ENCODE results near the gene CLSTN2.

The CLSTN2 gene

DNA sequence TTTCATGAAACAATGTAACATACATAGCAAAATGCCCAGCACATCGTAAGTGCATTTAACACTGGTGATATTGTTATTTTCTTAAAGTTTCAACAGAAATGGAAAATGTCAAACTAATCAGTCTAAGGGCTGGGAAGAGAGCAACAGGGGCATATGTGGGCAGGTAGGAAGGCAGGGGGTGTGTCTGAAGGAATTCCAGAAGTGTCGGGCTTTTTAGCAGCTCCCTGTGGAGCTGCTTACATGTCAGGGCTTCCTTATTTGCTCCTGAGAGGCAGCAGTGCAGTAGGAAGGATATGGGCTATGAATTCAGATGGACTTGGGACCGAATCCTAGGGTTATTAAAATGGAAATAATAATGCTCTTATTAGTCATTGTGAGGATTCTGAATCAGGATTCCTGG, 311.6 kb downstream of the CLSTN2 start:
- Mint-ChIP-seq H3K36me3 (ENCODE audit: low read depth) (no peaks in the 10 kb centered on the region), H3K4me1 (ENCODE audit: low read depth) (no peaks in the 10 kb centered on the region), H3K9me3 (no peaks in the 10 kb centered on the region), H3K27me3 (ENCODE audit: low read depth) (no peaks in the 10 kb centered on the region), H3K4me3 (no peak overlapping the region), H3K27ac (no peak overlapping the region)
- no peak for DNase-seq (ENCODE audit: low spot score)

DNA sequence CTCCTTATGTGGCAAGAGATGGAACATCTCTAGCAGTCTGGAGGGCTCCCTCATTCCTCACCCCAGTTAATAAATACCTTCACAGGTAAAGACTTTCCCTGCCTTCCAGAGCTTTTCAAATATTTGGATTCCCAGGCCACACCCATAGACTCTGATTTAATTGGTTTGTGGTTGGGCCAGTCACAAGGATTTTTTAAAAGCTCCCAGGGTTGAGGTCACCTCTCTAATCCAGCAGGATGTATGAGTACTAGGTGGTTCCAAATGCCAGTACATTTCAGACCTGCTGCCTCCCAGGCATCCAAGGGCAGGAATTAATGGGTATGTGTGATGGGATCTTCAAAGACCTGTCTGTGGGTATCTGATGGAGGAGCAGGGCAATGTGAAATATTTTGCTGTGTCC, 312.8 kb downstream of the CLSTN2 start:
- no peaks in the 10 kb centered on the region for H3K9me3 Mint-ChIP-seq
- no peak overlapping the region for H3K27ac Mint-ChIP-seq
- no peaks in the 10 kb centered on the region for H3K4me1 Mint-ChIP-seq (ENCODE audit: low read depth)
- H3K36me3 Mint-ChIP-seq (ENCODE audit: low read depth) = no peaks in the 10 kb centered on the region
- no peaks in the 10 kb centered on the region for H3K27me3 Mint-ChIP-seq (ENCODE audit: low read depth)
- no peak for DNase-seq (ENCODE audit: low spot score)
- H3K4me3 Mint-ChIP-seq = no peak overlapping the region

- no peak for DNase-seq (ENCODE audit: low spot score)
- no peaks in the 10 kb centered on the region for H3K36me3 Mint-ChIP-seq (ENCODE audit: low read depth)
- no peak overlapping the region for H3K27ac Mint-ChIP-seq
- H3K9me3 Mint-ChIP-seq = no peaks in the 10 kb centered on the region
- H3K27me3 Mint-ChIP-seq (ENCODE audit: low read depth) = no peaks in the 10 kb centered on the region
- H3K4me1 Mint-ChIP-seq (ENCODE audit: low read depth) = no peaks in the 10 kb centered on the region
- no peak overlapping the region for H3K4me3 Mint-ChIP-seq
These were observed 314.2 kb downstream of the CLSTN2 start for GRCh38 chr3:140249188-140249587.

DNA sequence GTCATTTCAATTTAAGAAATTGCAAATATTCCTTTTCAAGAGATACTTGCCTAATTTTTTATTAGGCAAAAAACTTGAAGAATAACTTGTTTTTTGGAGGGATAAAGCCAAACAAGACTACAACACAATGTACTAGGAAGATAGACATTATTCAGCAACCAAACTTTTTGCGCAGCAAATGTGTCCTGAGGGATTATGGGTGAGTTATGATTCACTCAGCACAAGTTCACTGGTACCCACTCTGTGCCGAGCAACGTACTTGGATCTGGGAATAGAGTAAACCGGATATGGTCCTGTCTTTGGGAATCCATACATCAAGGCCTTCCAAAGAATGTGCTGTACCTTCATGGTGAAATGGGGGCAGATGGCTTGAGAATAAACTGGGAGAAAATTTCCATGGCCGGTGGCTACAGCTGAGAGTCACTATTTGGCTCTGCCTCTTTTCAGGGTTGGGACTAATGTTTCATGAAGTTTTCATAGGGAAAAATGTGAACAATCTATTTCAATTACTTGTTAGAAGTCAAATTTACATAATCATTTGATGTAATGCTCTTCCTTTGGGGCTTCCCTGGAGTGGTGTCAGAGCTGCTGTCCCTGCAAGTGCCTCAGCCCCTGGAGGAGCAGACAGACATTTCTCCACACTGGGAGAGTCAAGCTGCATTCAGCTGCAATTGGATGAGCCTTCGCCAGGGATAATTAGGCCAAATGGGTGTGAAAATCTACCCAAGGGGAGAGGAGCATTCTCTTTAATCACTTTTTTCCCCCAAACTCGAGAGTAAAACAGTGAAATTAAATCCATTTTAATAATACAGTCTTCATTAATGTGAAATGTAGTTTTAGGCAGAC, 315.2 kb downstream of the CLSTN2 start:
- H3K4me1 Mint-ChIP-seq (ENCODE audit: low read depth) = no peaks in the 10 kb centered on the region
- H3K27ac Mint-ChIP-seq = no peak overlapping the region
- no peaks in the 10 kb centered on the region for H3K9me3 Mint-ChIP-seq
- no peaks in the 10 kb centered on the region for H3K36me3 Mint-ChIP-seq (ENCODE audit: low read depth)
- no peak for DNase-seq (ENCODE audit: low spot score)
- no peaks in the 10 kb centered on the region for H3K27me3 Mint-ChIP-seq (ENCODE audit: low read depth)
- H3K4me3 Mint-ChIP-seq = no peak overlapping the region

GRCh38 chr3:140250945-140251344, 316.0 kb downstream of the CLSTN2 start:
- Mint-ChIP-seq H3K27ac (no peak overlapping the region), H3K4me3 (no peak overlapping the region), H3K9me3 (no peaks in the 10 kb centered on the region), H3K27me3 (ENCODE audit: low read depth) (no peaks in the 10 kb centered on the region), H3K36me3 (ENCODE audit: low read depth) (no peaks in the 10 kb centered on the region), H3K4me1 (ENCODE audit: low read depth) (no peaks in the 10 kb centered on the region)
- no peak for DNase-seq (ENCODE audit: low spot score)

GRCh38 chr3:140251678-140252077, 316.7 kb downstream of the CLSTN2 start:
- H3K4me3 Mint-ChIP-seq = no peak overlapping the region
- no peaks in the 10 kb centered on the region for H3K4me1 Mint-ChIP-seq (ENCODE audit: low read depth)
- no peak overlapping the region for H3K27ac Mint-ChIP-seq
- no peaks in the 10 kb centered on the region for H3K36me3 Mint-ChIP-seq (ENCODE audit: low read depth)
- H3K27me3 Mint-ChIP-seq (ENCODE audit: low read depth) = no peaks in the 10 kb centered on the region
- H3K9me3 Mint-ChIP-seq = no peaks in the 10 kb centered on the region
- no peak for DNase-seq (ENCODE audit: low spot score)

- H3K4me1 Mint-ChIP-seq (ENCODE audit: low read depth) = no peaks in the 10 kb centered on the region
- no peak overlapping the region for H3K27ac Mint-ChIP-seq
- H3K36me3 Mint-ChIP-seq (ENCODE audit: low read depth) = no peaks in the 10 kb centered on the region
- DNase-seq (ENCODE audit: low spot score) = no peak
- H3K9me3 Mint-ChIP-seq = no peaks in the 10 kb centered on the region
- no peaks in the 10 kb centered on the region for H3K27me3 Mint-ChIP-seq (ENCODE audit: low read depth)
- H3K4me3 Mint-ChIP-seq = no peak overlapping the region
These were observed 318.0 kb downstream of the CLSTN2 start for GRCh38 chr3:140252812-140253656.

DNA sequence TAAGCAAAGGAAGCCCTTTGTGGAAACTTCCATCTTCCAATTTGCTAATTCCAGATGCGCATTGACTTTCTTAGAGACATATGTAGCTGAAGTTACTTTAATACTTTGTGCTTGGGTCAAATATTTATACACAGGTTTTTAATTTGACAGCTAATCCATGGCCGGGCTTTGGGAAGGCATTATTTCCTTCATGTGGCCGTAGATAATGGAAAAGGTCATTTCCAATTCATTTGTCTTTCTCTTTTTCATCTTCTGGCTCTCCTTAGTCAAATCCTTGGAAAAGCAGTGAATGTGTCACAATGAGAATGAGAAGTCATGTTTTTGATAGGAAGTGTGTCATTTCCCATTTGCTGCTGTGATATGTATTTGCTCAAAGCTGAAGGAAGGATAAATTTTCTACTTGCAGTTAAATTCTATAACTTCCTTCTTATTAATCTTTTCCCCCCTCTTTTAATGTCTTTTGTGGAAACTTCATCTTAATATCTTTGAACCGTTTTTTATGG, 323.3 kb downstream of the CLSTN2 start:
- Mint-ChIP-seq H3K4me3 (no peak overlapping the region), H3K27me3 (ENCODE audit: low read depth) (no peaks in the 10 kb centered on the region), H3K4me1 (ENCODE audit: low read depth) (no peaks in the 10 kb centered on the region), H3K36me3 (ENCODE audit: low read depth) (no peaks in the 10 kb centered on the region), H3K27ac (no peak overlapping the region), H3K9me3 (no peaks in the 10 kb centered on the region)
- DNase-seq (ENCODE audit: low spot score) = no peak

- Mint-ChIP-seq H3K9me3 (no peaks in the 10 kb centered on the region), H3K4me1 (ENCODE audit: low read depth) (no peaks in the 10 kb centered on the region), H3K4me3 (no peak overlapping the region), H3K27ac (no peak overlapping the region), H3K36me3 (ENCODE audit: low read depth) (no peaks in the 10 kb centered on the region), H3K27me3 (ENCODE audit: low read depth) (no peaks in the 10 kb centered on the region)
- no peak for DNase-seq (ENCODE audit: low spot score)
These were observed 330.3 kb downstream of the CLSTN2 start for GRCh38 chr3:140265302-140265701.

DNA sequence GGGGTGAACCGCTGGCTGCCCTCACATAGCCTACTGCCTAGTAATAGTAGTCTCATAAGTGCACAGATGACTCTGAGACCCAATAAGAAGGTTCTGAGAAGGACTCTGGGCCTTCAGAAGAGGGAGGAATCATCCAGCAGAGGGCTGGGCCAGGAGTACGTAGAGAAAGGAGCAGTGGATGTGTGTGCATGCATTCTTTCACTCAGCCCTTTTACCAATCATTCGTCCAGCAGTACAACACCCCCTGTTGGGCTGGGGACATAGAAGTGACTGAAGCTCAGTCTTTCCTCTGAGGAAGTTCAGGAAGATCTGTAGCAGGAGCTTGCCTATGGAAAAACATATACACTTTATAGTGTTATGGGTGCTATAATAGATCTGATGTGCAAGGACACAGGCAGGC, 333.1 kb downstream of the CLSTN2 start:
- H3K27me3 Mint-ChIP-seq (ENCODE audit: low read depth) = no peaks in the 10 kb centered on the region
- H3K4me1 Mint-ChIP-seq (ENCODE audit: low read depth) = no peaks in the 10 kb centered on the region
- DNase-seq (ENCODE audit: low spot score) = no peak
- H3K4me3 Mint-ChIP-seq = no peak overlapping the region
- H3K9me3 Mint-ChIP-seq = no peaks in the 10 kb centered on the region
- H3K27ac Mint-ChIP-seq = no peak overlapping the region
- no peaks in the 10 kb centered on the region for H3K36me3 Mint-ChIP-seq (ENCODE audit: low read depth)

GRCh38 chr3:140268610-140269009, 333.6 kb downstream of the CLSTN2 start:
- H3K4me3 Mint-ChIP-seq = no peak overlapping the region
- DNase-seq (ENCODE audit: low spot score) = no peak
- no peaks in the 10 kb centered on the region for H3K36me3 Mint-ChIP-seq (ENCODE audit: low read depth)
- H3K9me3 Mint-ChIP-seq = no peaks in the 10 kb centered on the region
- no peaks in the 10 kb centered on the region for H3K27me3 Mint-ChIP-seq (ENCODE audit: low read depth)
- no peak overlapping the region for H3K27ac Mint-ChIP-seq
- no peaks in the 10 kb centered on the region for H3K4me1 Mint-ChIP-seq (ENCODE audit: low read depth)

DNA sequence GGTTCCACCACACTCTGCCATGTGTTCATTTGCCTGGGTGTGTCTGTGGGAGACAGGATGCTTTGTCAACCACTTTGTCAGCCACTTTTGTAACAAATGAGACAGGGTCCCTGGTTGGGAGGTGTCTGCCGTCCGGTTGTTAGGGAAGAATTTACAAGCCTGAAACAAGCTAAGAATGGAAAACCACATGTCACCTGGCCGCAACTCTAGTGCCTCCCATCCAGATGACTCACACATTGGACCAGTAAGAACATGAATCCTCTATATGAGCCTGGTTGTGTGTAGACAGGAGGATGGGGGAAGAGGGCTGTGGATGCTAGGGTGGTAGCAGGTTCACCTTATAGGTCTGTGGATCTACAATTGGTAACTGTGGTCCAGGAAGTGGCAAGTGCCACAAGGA, 335.3 kb downstream of the CLSTN2 start:
- no peaks in the 10 kb centered on the region for H3K36me3 Mint-ChIP-seq (ENCODE audit: low read depth)
- H3K4me3 Mint-ChIP-seq = no peak overlapping the region
- H3K9me3 Mint-ChIP-seq = no peaks in the 10 kb centered on the region
- H3K4me1 Mint-ChIP-seq (ENCODE audit: low read depth) = no peaks in the 10 kb centered on the region
- H3K27ac Mint-ChIP-seq = no peak overlapping the region
- no peak for DNase-seq (ENCODE audit: low spot score)
- no peaks in the 10 kb centered on the region for H3K27me3 Mint-ChIP-seq (ENCODE audit: low read depth)

DNA sequence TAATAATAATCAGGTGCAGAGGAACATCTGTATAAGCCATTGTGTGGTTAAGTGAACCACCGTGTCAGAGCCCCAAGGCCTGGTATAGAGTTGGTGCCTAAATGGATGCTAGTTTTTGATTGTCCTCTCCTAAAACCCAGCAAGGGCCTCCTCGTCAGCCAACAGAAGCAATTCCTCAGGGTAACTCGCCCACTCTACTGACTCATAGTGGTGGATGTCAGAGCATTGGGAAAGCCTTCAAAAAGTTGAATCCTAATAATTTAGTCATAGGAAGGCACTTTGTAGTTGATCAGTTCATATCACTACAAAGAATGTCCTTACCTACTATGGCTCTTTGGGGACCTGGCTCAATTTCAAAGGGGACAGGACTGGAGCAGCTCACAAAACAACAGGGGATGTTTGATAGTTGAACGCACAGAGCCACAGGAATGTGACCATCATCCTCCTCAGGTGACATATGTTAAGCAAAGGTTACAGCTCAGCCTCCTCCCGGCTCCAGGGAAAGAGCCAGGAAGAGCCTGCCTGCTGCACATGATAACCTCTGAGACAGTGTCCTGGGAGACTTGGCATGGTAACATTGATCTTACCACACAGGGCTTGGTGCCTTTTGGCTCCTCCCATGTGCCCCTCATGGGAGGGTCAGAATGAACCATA, 338.7 kb downstream of the CLSTN2 start:
- no peak overlapping the region for H3K27ac Mint-ChIP-seq
- no peaks in the 10 kb centered on the region for H3K9me3 Mint-ChIP-seq
- H3K4me3 Mint-ChIP-seq = no peak overlapping the region
- no peaks in the 10 kb centered on the region for H3K36me3 Mint-ChIP-seq (ENCODE audit: low read depth)
- DNase-seq (ENCODE audit: low spot score) = no peak
- no peaks in the 10 kb centered on the region for H3K27me3 Mint-ChIP-seq (ENCODE audit: low read depth)
- no peaks in the 10 kb centered on the region for H3K4me1 Mint-ChIP-seq (ENCODE audit: low read depth)

DNA sequence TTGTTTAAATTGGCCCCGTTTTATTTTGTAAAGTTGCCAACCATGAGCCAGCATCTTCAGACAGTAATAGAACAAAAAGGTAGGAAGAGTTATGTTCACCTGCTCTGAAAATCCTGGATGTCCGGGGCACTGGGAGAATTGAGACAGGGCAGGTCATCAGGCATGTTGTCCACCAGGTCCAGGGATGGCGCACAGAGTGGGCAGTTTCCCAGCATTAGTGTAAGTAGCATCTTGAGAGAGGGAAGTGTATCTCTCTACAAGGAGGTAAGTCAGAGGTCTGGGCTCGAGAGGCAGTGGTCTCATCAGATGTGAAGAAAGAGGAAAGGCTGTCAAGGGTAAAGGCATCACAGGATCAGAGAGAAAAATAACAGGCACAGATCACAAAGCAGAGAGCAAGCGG, 339.4 kb downstream of the CLSTN2 start:
- no peak overlapping the region for H3K4me3 Mint-ChIP-seq
- DNase-seq (ENCODE audit: low spot score) = no peak
- H3K36me3 Mint-ChIP-seq (ENCODE audit: low read depth) = no peaks in the 10 kb centered on the region
- H3K4me1 Mint-ChIP-seq (ENCODE audit: low read depth) = no peaks in the 10 kb centered on the region
- H3K27ac Mint-ChIP-seq = no peak overlapping the region
- H3K27me3 Mint-ChIP-seq (ENCODE audit: low read depth) = no peaks in the 10 kb centered on the region
- no peaks in the 10 kb centered on the region for H3K9me3 Mint-ChIP-seq
